Placental epithelial cell (primary cell): ENCODE measurements around the gene TMEM207. TPM values are rescaled to one million over a fixed set of nuclear protein-coding genes. Genes with fewer than 3 reads are reported as not detected.

Experiments
- total RNA-seq: library from RNA; depleted of rRNA; stranded (reverse); fragments of >200 nt; gene quantifications from 2 replicates; pipeline ENCODE4 v1.2.3, GENCODE V29; 2012

TMEM207 gene
- total RNA-seq: not detected in 2 replicates

DNA sequence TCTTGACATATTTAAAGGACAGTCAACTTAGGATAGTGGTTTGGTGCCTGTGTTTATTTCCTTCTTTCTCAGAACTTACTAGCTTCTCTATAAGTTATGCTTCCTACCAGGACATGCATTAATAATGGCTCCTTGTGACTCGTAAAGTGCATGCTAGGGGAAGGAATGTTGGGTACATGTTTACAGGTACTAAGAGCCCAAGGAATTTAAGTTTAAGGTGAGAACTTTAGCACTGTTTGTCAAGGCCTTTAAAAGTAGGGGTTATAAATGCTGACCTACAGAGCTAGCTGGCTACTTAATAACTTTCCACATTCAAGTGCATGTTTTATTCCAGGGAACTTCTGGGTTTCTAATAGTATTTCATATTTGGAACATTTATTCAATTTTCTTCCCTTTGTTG is at the start of gene TMEM207:
TSS of gene TMEM207 (minus strand) at position 101 of the 400 bp plus-strand sequence. CDS start at position 9, 92 bp downstream.

GRCh38 chr3:190387578-190388213 is 62.0 kb downstream of the TMEM207 start, which contains the start of gene CLDN16:
CLDN16 (plus strand) TSS chr3:190388163; CDS start chr3:190388330, 167 bp downstream.

Other genes with a start within 250 kb of the TMEM207 start
- 0.11 TPM in 1 of 2 replicates, not detected in the other for gene CLDN1, start 127.5 kb downstream of the TMEM207 start, total RNA-seq
- not detected in 2 replicates for gene CLDN16, start 61.7 kb downstream of the TMEM207 start, total RNA-seq
- 7.9 and 16.3 TPM in 2 replicates for gene IL1RAP, start 64.2 kb upstream of the TMEM207 start, total RNA-seq